Activated T-cell treated with anti-CD3 and anti-CD28 coated beads, Interleukin-2, amount 50 U/mL, for 24 hours (primary cell): ENCODE results near the gene GREB1.

Experiments
- DNase-seq: peaks from one replicate; pipeline ENCODE4 v3.0.0-alpha.2; 2020
- H3K27ac Mint-ChIP-seq: 2 replicates; pipeline ENCODE4 v1.8.0; 2020; ENCODE audit warnings: mild to moderate bottlenecking, mixed read lengths
- H3K27me3 Mint-ChIP-seq: 2 replicates; pipeline ENCODE4 v1.8.0; 2020; ENCODE audit warnings: mixed read lengths
- H3K36me3 Mint-ChIP-seq: 2 replicates; pipeline ENCODE4 v1.8.0; 2020; ENCODE audit warnings: low read depth, mixed read lengths
- H3K4me1 Mint-ChIP-seq: 2 replicates; pipeline ENCODE4 v1.8.0; 2020; ENCODE audit warnings: low read depth, mixed read lengths
- H3K4me3 Mint-ChIP-seq: 2 replicates; pipeline ENCODE4 v1.8.0; 2020; ENCODE audit warnings: mild to moderate bottlenecking, moderate library complexity, mixed read lengths
- H3K9me3 Mint-ChIP-seq: 2 replicates; pipeline ENCODE4 v1.8.0; 2020; ENCODE audit warnings: mixed read lengths

The GREB1 gene

GRCh38 chr2:11533278-11534070, at the start of gene GREB1:
TSS of gene GREB1 (plus strand) at chr2:11534045. CDS start at chr2:11556615, 22,570 bp downstream.
- Mint-ChIP-seq H3K4me1 (no peaks in the 10 kb centered on the region), H3K9me3 (no peaks in the 10 kb centered on the region), H3K27me3 (peaks cover 43% of the 10 kb centered on the region), H3K4me3 (no peak within 1 kb of the TSS), H3K36me3 (no peaks in the 10 kb centered on the region), H3K27ac (no peak within 1 kb of the TSS)
- DNase-seq: no peak

DNA sequence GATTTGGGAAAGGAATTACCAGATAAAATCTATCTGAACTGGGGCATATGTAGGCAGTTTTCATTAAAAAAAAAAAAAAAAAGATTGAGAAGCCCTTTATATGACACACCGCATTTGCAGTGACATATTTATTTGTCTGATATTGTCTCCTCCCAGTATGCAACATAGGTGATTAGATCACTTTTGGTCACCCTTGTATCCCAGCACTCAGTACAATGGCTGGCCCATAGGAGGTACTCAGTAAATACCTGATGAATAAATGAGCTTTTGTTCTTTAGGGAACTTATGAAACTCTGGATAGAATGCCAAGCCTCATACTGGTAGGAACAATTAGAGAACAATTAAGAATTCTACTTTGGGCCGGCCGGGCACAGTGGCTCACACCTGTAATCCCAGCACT, 45.0 kb upstream of the GREB1 start:
- no peaks in the 10 kb centered on the region for H3K4me1 Mint-ChIP-seq
- H3K9me3 Mint-ChIP-seq: no peaks in the 10 kb centered on the region
- H3K27ac Mint-ChIP-seq: no peak overlapping the region
- no peak overlapping the region for H3K4me3 Mint-ChIP-seq
- no peaks in the 10 kb centered on the region for H3K36me3 Mint-ChIP-seq
- DNase-seq: no peak
- H3K27me3 Mint-ChIP-seq: peaks cover 48% of the 10 kb centered on the region

- no peak overlapping the region for H3K27ac Mint-ChIP-seq
- no peaks in the 10 kb centered on the region for H3K9me3 Mint-ChIP-seq
- no peak for DNase-seq
- H3K36me3 Mint-ChIP-seq: no peaks in the 10 kb centered on the region
- no peak overlapping the region for H3K4me3 Mint-ChIP-seq
- peaks cover 36% of the 10 kb centered on the region for H3K27me3 Mint-ChIP-seq
- H3K4me1 Mint-ChIP-seq: no peaks in the 10 kb centered on the region
These were observed 43.7 kb upstream of the GREB1 start for GRCh38 chr2:11490194-11490593.

DNA sequence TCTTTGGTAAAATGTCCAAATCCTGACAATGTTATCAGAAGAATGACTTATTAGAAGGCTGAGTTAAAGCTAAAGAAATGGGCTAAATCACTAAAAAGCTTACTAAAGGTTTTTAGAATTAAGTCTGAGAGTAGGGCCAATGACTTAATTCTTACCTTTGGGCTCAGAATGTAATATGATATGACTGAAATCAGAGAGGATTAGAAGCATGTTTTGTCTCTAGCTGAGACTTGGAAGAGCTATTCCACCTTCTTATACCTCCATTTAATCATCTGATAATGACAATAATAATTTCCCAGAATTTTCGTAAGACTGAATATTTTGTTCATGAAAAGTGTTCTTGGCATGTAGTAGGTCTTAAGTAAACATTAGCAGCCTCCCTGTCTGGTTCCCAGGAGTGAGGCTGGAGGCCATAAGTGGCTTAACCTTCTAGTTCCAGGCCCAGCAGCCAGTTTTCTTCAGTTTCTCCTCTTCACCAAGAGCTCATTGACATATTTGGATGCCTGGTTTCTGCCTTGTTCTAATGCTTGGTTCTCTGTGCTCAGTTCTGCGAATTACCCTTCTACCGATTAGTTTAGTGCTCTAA, 42.4 kb upstream of the GREB1 start:
- Mint-ChIP-seq H3K4me3 (no peak overlapping the region), H3K4me1 (no peaks in the 10 kb centered on the region), H3K27ac (no peak overlapping the region), H3K9me3 (no peaks in the 10 kb centered on the region), H3K27me3 (peaks cover 30% of the 10 kb centered on the region), H3K36me3 (no peaks in the 10 kb centered on the region)
- no peak for DNase-seq

GRCh38 chr2:11492244-11492643, 41.6 kb upstream of the GREB1 start:
- no peaks in the 10 kb centered on the region for H3K36me3 Mint-ChIP-seq
- no peaks in the 10 kb centered on the region for H3K4me1 Mint-ChIP-seq
- no peaks in the 10 kb centered on the region for H3K9me3 Mint-ChIP-seq

GRCh38 chr2:11492720-11493119, 41.1 kb upstream of the GREB1 start:
- Mint-ChIP-seq H3K9me3 (no peaks in the 10 kb centered on the region), H3K27me3 (peaks cover 21% of the 10 kb centered on the region), H3K36me3 (no peaks in the 10 kb centered on the region), H3K4me3 (no peak overlapping the region), H3K4me1 (peaks cover 2% of the 10 kb centered on the region), H3K27ac (no peak overlapping the region)
- DNase-seq: no peak

More at GRCh38 chr2:11492244-11492643, 41.6 kb upstream of the GREB1 start:
- peaks cover 25% of the 10 kb centered on the region for H3K27me3 Mint-ChIP-seq
- no peak for DNase-seq
- H3K4me3 Mint-ChIP-seq: no peak overlapping the region
- H3K27ac Mint-ChIP-seq: no peak overlapping the region

GRCh38 chr2:11493282-11493681, 40.6 kb upstream of the GREB1 start:
- Mint-ChIP-seq H3K9me3 (no peaks in the 10 kb centered on the region), H3K27ac (no peak overlapping the region), H3K36me3 (no peaks in the 10 kb centered on the region), H3K27me3 (peaks cover 15% of the 10 kb centered on the region), H3K4me1 (peaks cover 2% of the 10 kb centered on the region), H3K4me3 (no peak overlapping the region)
- no peak for DNase-seq

DNA sequence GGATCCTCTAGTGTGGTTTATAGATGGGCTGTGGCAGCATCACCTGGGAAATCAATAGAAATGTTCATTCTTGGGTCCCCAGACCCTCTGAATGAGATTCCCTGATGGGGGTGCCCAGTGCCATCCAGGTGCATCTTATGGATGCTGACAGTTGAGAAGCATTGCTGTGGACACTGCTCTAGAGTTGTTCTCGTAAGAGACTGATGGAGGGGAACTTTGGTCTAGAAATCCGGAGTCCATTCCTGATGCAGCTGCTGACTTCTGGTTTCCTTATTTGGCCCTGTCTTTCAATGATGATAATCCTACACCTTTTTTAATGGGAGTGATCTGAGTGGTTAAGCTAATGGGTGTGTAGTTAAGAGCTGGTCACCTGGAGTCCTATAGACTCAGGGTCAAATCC, 39.5 kb upstream of the GREB1 start:
- Mint-ChIP-seq H3K4me1 (peaks cover 2% of the 10 kb centered on the region), H3K27me3 (peaks cover 18% of the 10 kb centered on the region), H3K4me3 (no peak overlapping the region), H3K9me3 (no peaks in the 10 kb centered on the region), H3K36me3 (no peaks in the 10 kb centered on the region), H3K27ac (no peak overlapping the region)
- DNase-seq: no peak

DNA sequence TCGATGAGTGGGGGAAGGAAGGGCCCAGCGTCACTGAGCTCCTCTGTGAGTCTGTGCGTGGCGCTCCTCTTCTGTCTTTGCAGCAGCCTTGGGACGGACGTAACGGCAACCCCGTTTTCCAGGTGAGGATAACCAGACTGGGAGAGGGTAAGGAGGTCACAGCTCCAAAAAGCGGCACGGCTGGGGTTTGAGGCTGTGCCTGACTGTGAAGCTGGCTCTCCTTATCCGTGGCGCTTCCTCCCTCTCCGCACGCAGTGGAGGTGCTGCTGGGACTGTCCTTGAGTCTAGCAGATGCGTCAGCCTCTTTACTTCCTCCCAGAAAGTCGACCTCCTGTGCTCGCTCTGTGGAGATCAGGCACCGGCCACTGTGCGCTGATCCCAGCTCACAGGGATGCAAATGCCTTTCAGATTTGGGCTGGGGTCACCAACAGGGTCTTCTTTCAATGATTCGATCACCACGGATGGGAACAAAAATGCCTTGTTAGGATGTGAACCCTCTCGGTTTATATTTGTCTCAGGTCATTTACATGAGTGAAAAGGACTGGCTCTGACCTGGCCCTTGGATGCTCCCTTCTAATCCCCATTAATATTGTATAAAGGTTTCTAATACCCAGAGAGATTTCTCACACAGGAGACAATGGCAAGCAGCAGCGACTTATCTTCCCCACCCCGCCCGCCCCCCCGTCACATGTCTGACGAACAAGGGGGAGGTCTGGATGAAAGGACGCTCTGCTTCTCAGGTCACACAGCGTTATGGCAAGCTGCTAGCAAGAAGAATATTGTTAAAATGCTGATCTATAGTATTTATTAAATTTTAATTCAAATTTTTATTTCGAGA, 37.8 kb upstream of the GREB1 start:
- H3K4me1 Mint-ChIP-seq: peaks cover 4% of the 10 kb centered on the region
- H3K9me3 Mint-ChIP-seq: no peaks in the 10 kb centered on the region
- DNase-seq: no peak
- H3K27ac Mint-ChIP-seq: no peak overlapping the region
- H3K27me3 Mint-ChIP-seq: peaks cover 18% of the 10 kb centered on the region
- no peaks in the 10 kb centered on the region for H3K36me3 Mint-ChIP-seq
- H3K4me3 Mint-ChIP-seq: no peak overlapping the region

- peaks cover 27% of the 10 kb centered on the region for H3K27me3 Mint-ChIP-seq
- DNase-seq: no peak
These were observed 35.3 kb upstream of the GREB1 start for GRCh38 chr2:11498543-11499034.

DNA sequence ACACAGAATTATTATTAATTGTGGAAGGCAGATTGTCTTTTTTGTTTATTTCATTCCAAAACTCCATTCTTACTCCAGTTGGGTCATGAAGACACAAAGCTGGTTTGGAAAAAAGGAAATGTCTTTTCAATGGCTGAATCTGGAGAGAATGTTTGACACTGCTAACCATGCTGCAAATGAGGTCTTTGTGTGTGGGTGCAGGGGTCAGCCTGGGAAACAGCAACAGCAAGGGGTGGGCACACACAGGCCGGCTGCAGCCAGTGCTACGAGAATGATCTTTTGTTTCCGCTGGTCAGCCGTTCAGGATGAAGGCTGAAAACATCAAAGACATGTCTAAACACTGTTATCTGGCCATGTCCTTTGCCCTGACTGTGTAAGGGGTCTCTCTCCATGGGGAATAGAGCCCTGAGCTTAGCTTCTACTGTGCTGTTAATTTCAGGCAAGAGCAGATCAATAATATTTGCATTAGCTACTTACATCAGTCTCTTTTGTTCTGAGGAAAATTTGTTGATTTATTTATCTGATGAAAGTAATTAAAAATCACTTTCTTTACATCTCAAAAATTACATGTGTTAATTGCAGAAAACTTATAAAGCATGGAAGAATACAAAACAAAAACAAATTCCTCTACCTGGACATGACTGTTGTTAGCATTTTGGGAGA, 34.6 kb upstream of the GREB1 start:
- Mint-ChIP-seq H3K9me3 (peaks cover 4% of the 10 kb centered on the region), H3K36me3 (no peaks in the 10 kb centered on the region), H3K4me3 (no peak overlapping the region), H3K27me3 (peaks cover 29% of the 10 kb centered on the region), H3K4me1 (peaks cover 4% of the 10 kb centered on the region), H3K27ac (no peak overlapping the region)
- DNase-seq: no peak

More at GRCh38 chr2:11498543-11499034, 35.3 kb upstream of the GREB1 start:
- Mint-ChIP-seq H3K36me3 (no peaks in the 10 kb centered on the region), H3K4me3 (no peak overlapping the region), H3K27ac (no peak overlapping the region), H3K4me1 (peaks cover 4% of the 10 kb centered on the region), H3K9me3 (peaks cover 4% of the 10 kb centered on the region)

GRCh38 chr2:11500702-11501303, 33.0 kb upstream of the GREB1 start:
- Mint-ChIP-seq H3K36me3 (no peaks in the 10 kb centered on the region), H3K27ac (no peak overlapping the region), H3K4me3 (no peak overlapping the region), H3K4me1 (peaks cover 4% of the 10 kb centered on the region), H3K27me3 (peaks cover 34% of the 10 kb centered on the region), H3K9me3 (peaks cover 4% of the 10 kb centered on the region)
- DNase-seq: no peak

DNA sequence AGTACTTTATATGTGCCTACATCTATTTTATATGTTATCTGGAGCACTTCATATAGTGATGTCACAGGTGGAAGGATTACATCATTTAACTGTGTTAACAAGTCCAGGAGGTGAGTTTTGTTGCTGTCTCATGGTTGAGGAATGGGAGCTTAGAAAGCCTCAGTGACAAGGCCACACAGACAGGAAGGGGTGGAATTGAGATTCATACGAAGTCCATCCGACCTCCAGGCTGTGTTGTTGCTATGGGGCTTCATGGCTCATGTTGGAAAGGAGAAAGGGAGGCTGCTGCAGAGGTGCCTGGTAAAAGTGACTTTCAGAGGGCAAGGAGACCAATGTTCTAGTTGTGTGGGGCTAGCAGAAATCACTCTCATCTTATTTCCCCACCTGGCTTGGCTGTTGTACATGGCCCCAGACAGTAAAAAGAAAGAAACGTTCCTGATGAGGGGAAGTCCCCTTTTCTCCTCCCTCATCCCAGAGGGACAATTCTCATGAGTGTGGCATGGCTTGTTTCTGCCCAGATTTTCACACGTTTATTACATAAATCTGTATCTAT, 31.0 kb upstream of the GREB1 start:
- Mint-ChIP-seq H3K4me3 (no peak overlapping the region), H3K27ac (no peak overlapping the region), H3K4me1 (peaks cover 2% of the 10 kb centered on the region), H3K36me3 (no peaks in the 10 kb centered on the region), H3K27me3 (peaks cover 31% of the 10 kb centered on the region), H3K9me3 (peaks cover 4% of the 10 kb centered on the region)
- DNase-seq: no peak
